ENCODE results near the gene HACD4.

The HACD4 gene

DNA sequence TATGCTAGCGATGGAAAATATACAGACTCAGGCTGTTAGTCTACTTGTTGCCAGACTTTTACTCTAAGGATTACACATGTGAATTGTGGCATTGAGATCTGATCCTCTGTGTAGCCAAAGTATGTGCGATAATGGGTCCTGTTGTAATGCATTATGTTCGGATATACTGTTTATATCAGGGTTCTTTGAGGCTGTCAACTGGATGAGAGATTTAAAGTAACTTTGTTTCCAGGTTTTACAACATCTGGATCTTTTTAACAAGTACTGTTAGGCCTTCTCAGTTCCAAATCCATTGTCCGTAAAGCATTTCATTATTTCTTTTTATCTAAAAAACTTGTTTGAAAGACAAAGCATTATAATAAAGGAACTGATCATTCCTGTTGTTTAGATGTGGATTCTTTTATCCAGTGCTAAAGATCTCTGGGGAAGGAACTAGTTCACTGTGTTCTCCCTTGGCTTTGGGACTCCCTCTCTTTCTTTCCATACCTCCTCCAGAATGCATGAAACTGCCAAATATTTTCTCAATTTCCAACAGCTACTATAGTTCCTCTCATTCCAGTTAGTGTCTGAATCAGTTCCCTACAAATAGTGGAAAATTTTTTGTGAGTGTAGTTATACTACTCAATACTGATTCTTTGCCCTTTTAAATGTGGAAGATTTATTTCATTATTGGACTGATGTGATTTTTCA is 68.8 kb downstream of the HACD4 start:
- peak; percentile 40 for DNase-seq

DNA sequence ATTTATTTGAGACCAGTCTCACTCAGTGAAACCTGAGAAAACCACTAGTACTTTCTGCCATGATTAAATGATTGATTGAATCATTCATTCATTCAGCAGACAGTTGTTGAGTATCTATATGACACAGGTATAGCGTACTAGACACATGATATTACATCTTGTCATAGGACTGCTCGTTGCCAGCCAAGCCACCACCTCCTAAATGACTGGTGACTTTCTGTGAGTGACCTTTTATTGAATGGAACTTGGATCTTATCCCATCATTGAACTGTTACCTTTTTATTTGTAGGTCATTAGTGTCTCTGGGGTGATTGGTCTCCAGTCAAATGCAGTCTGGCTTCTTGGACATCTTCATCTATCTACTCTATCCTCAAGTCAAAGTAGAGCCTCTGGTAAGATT is 80.7 kb downstream of the HACD4 start:
- no peak for DNase-seq

Measured in eye (tissue), 1 donor.